Measurements from ENCODE around the gene NPR2. TPM values are rescaled to one million over a fixed set of nuclear protein-coding genes. Genes with fewer than 3 reads are reported as not detected.
A peak's percentile ranks its signal among the peaks of the same experiment; 100 is the strongest.

NPR2 gene
- total and polyA plus RNA-seq, 7 donors: 0.60 to 26.6 (median 20.3) TPM

GRCh38 chr9:35856882-35857281 is 65.5 kb downstream of the NPR2 start:
- Histone ChIP-seq H3K4me3 (no peak overlapping the region), H3K27ac (no peak overlapping the region), H3K9me3 (no peaks in the 10 kb centered on the region), H3K27me3 (no peaks in the 10 kb centered on the region), H3K36me3 (peaks cover 0 to 17% (median 10%) of the 10 kb centered on the region in 4 donors), H3K4me1 (no peaks in the 10 kb centered on the region)
- intact Hi-C loops (cut with DNase I): no loop called here
- TF ChIP-seq POLR2AphosphoS5 (IDR thresholded peaks at IDR 0.05) (no peak), POLR2A (IDR thresholded peaks at IDR 0.05) (no peak), EP300 (IDR thresholded peaks at IDR 0.05) (no peak)
- TF ChIP-seq, protein P1, sequence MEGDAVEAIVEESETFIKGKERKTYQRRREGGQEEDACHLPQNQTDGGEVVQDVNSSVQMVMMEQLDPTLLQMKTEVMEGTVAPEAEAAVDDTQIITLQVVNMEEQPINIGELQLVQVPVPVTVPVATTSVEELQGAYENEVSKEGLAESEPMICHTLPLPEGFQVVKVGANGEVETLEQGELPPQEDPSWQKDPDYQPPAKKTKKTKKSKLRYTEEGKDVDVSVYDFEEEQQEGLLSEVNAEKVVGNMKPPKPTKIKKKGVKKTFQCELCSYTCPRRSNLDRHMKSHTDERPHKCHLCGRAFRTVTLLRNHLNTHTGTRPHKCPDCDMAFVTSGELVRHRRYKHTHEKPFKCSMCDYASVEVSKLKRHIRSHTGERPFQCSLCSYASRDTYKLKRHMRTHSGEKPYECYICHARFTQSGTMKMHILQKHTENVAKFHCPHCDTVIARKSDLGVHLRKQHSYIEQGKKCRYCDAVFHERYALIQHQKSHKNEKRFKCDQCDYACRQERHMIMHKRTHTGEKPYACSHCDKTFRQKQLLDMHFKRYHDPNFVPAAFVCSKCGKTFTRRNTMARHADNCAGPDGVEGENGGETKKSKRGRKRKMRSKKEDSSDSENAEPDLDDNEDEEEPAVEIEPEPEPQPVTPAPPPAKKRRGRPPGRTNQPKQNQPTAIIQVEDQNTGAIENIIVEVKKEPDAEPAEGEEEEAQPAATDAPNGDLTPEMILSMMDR (IDR thresholded peaks at IDR 0.05): no peak
- WGBS, 2 donors: 89 to 91% methylated on average over 5 of the region's 5 CpGs
- DNase-seq: peak; percentile 19

- no peaks in the 10 kb centered on the region for H3K9me3 ChIP-seq
- 76 to 78% methylated on average over 5 of the region's 5 CpGs for WGBS, 2 donors
- H3K4me1 ChIP-seq: no peaks in the 10 kb centered on the region
- H3K36me3 ChIP-seq: peaks cover 0 to 7% (median 6%) of the 10 kb centered on the region in 4 donors
- DNase-seq: no peak
- no peaks in the 10 kb centered on the region for H3K27me3 ChIP-seq
- H3K27ac ChIP-seq: no peak overlapping the region
- TF ChIP-seq POLR2AphosphoS5 (IDR thresholded peaks at IDR 0.05): no peak
- no peak for TF ChIP-seq POLR2A (IDR thresholded peaks at IDR 0.05)
- TF ChIP-seq, protein P1 (IDR thresholded peaks at IDR 0.05): no peak
- TF ChIP-seq EP300 (IDR thresholded peaks at IDR 0.05): no peak
- H3K4me3 ChIP-seq: no peak overlapping the region
- intact Hi-C loops (cut with DNase I): no loop called here
These were observed 67.1 kb downstream of the NPR2 start for GRCh38 chr9:35858458-35858857.

Small RNA genes lying within 50 kb of the gene (small RNA-seq; reads per million reads assigned to genes)
- gene HINT2: 0 to 0.29 (median 0) reads per million in 3 donors

Other genes with a start within 250 kb of the NPR2 start
- gene TESK1, start 186.3 kb upstream of the NPR2 start, total RNA-seq: 10 to 100 TPM; 23.5 to 47.4 (median 29.2) TPM
- 10 to 100 TPM; 24.6 to 33.3 (median 27.0) TPM for gene TESK1, start 186.3 kb upstream of the NPR2 start, polyA plus RNA-seq
- 1 to 10 TPM in 2 of 4 donors, under 1 TPM in 2; 0.36 to 8.0 (median 1.1) TPM for gene CD72, start 173.2 kb upstream of the NPR2 start, total RNA-seq
- 10 to 100 TPM in 1 of 3 donors, 1 to 10 TPM in 2; 1.2 to 42.1 (median 1.4) TPM for gene CD72, start 173.2 kb upstream of the NPR2 start, polyA plus RNA-seq
- under 1 TPM in 2 of 4 donors, not detected in 2; 0.81 to 0.82 TPM for gene SIT1, start 140.7 kb upstream of the NPR2 start, total RNA-seq
- 10 to 100 TPM in 1 of 3 donors, 1 to 10 TPM in 1, not detected in 1; 1.8 to 15.9 TPM for gene SIT1, start 140.7 kb upstream of the NPR2 start, polyA plus RNA-seq
- gene RMRP, start 133.6 kb upstream of the NPR2 start, total RNA-seq: over 10,000 TPM in 2 of 4 donors, 1,000 to 10,000 TPM in 2; 2,523 to 26,387 (median 8,883) TPM
- gene RMRP, start 133.6 kb upstream of the NPR2 start, polyA plus RNA-seq: 100 to 1,000 TPM in 1 of 3 donors, not detected in 2; 480 TPM
- gene CCDC107, start 133.3 kb upstream of the NPR2 start, total RNA-seq: 100 to 1,000 TPM in 1 of 4 donors, 10 to 100 TPM in 3; 70.6 to 112 (median 83.1) TPM
- 10 to 100 TPM; 21.3 to 28.8 (median 24.2) TPM for gene CCDC107, start 133.3 kb upstream of the NPR2 start, polyA plus RNA-seq
- 1 to 10 TPM in 3 of 4 donors, under 1 TPM in 1; 0.99 to 3.3 (median 1.4) TPM for gene ARHGEF39, start 126.4 kb upstream of the NPR2 start, total RNA-seq
- gene ARHGEF39, start 126.4 kb upstream of the NPR2 start, polyA plus RNA-seq: 1 to 10 TPM in 2 of 3 donors, under 1 TPM in 1; 0.60 to 9.0 (median 1.6) TPM
- under 1 TPM in 2 of 4 donors, not detected in 2; 0.33 to 0.71 TPM for gene CA9, start 117.7 kb upstream of the NPR2 start, total RNA-seq
- gene CA9, start 117.7 kb upstream of the NPR2 start, polyA plus RNA-seq: 1 to 10 TPM in 1 of 3 donors, not detected in 2; 1.7 TPM
- gene TPM2, start 101.7 kb upstream of the NPR2 start, total RNA-seq: 1,000 to 10,000 TPM; 3,590 to 8,131 (median 6,107) TPM
- gene TPM2, start 101.7 kb upstream of the NPR2 start, polyA plus RNA-seq: 100 to 1,000 TPM in 2 of 3 donors, 10 to 100 TPM in 1; 49.9 to 447 (median 334) TPM
- gene TLN1, start 59.4 kb upstream of the NPR2 start, total RNA-seq: 100 to 1,000 TPM; 354 to 609 (median 525) TPM
- gene TLN1, start 59.4 kb upstream of the NPR2 start, polyA plus RNA-seq: 100 to 1,000 TPM in 1 of 3 donors, 10 to 100 TPM in 2; 45.0 to 143 (median 57.6) TPM
- gene CREB3, start 58.9 kb upstream of the NPR2 start, total RNA-seq: 10 to 100 TPM; 65.9 to 82.7 (median 75.4) TPM
- 10 to 100 TPM; 31.0 to 39.0 (median 35.3) TPM for gene CREB3, start 58.9 kb upstream of the NPR2 start, polyA plus RNA-seq
- 10 to 100 TPM; 45.9 to 91.7 (median 64.8) TPM for gene GBA2, start 42.4 kb upstream of the NPR2 start, total RNA-seq
- 10 to 100 TPM; 34.8 to 88.5 (median 58.5) TPM for gene GBA2, start 42.4 kb upstream of the NPR2 start, polyA plus RNA-seq
- gene RGP1, start 42.3 kb upstream of the NPR2 start, total RNA-seq: 10 to 100 TPM; 13.3 to 23.5 (median 13.5) TPM
- gene RGP1, start 42.3 kb upstream of the NPR2 start, polyA plus RNA-seq: 10 to 100 TPM; 10.2 to 37.2 (median 21.3) TPM
- not detected for gene MSMP, start 37.3 kb upstream of the NPR2 start, total RNA-seq
- gene MSMP, start 37.3 kb upstream of the NPR2 start, polyA plus RNA-seq: under 1 TPM in 1 of 3 donors, not detected in 2; 0.57 TPM
- gene SPAG8, start 20.7 kb downstream of the NPR2 start, total RNA-seq: 1 to 10 TPM; 1.4 to 2.8 (median 2.4) TPM
- gene SPAG8, start 20.7 kb downstream of the NPR2 start, polyA plus RNA-seq: 1 to 10 TPM in 1 of 3 donors, not detected in 2; 1.1 TPM
- 10 to 100 TPM; 23.5 to 42.8 (median 36.2) TPM for gene HINT2, start 23.5 kb downstream of the NPR2 start, total RNA-seq
- 100 to 1,000 TPM in 2 of 3 donors, 10 to 100 TPM in 1; 85.8 to 125 (median 112) TPM for gene HINT2, start 23.5 kb downstream of the NPR2 start, polyA plus RNA-seq
- gene FAM221B, start 37.1 kb downstream of the NPR2 start, total RNA-seq: not detected
- under 1 TPM in 1 of 3 donors, not detected in 2; 0.03 TPM for gene FAM221B, start 37.1 kb downstream of the NPR2 start, polyA plus RNA-seq
- gene TMEM8B, start 37.6 kb downstream of the NPR2 start, total RNA-seq: 10 to 100 TPM in 1 of 4 donors, 1 to 10 TPM in 3; 6.4 to 12.5 (median 8.4) TPM
- 1 to 10 TPM; 3.5 to 9.5 (median 4.2) TPM for gene TMEM8B, start 37.6 kb downstream of the NPR2 start, polyA plus RNA-seq
- not detected for gene OR13J1, start 78.8 kb downstream of the NPR2 start, total RNA-seq
- not detected for gene OR13J1, start 78.8 kb downstream of the NPR2 start, polyA plus RNA-seq
- gene HRCT1, start 114.6 kb downstream of the NPR2 start, total RNA-seq: 1 to 10 TPM; 2.1 to 6.4 (median 4.0) TPM
- 10 to 100 TPM in 2 of 3 donors, 1 to 10 TPM in 1; 4.2 to 88.5 (median 12.7) TPM for gene HRCT1, start 114.6 kb downstream of the NPR2 start, polyA plus RNA-seq
- gene SPAAR, start 117.9 kb downstream of the NPR2 start, total RNA-seq: 1 to 10 TPM in 3 of 4 donors, under 1 TPM in 1; 0.82 to 5.5 (median 2.1) TPM
- 1 to 10 TPM in 1 of 3 donors, not detected in 2; 2.5 TPM for gene SPAAR, start 117.9 kb downstream of the NPR2 start, polyA plus RNA-seq
- not detected for gene OR2S2, start 166.6 kb downstream of the NPR2 start, total RNA-seq
- not detected for gene OR2S2, start 166.6 kb downstream of the NPR2 start, polyA plus RNA-seq
- 10 to 100 TPM; 11.1 to 22.2 (median 16.6) TPM for gene RECK, start 245.3 kb downstream of the NPR2 start, total RNA-seq
- 1 to 10 TPM in 2 of 3 donors, under 1 TPM in 1; 0.23 to 3.6 (median 1.2) TPM for gene RECK, start 245.3 kb downstream of the NPR2 start, polyA plus RNA-seq

Measured in sigmoid colon (tissue), 7 donors.